HG02763 (cell line): ENCODE data around the gene NUCB1.
"Not testable (repeated sequence)": the region's sequence is repeated elsewhere in the genome, so short reads cannot be mapped to it uniquely, and the experiment has no call there.

ENCODE experiments used
- ATAC-seq: cut with Tn5 transposase; IDR thresholded peaks from one replicate; pipeline ENCODE4 v1.9.1; 2021; ENCODE audit warnings: mild to moderate bottlenecking, moderate library complexity; ENCODE audit not compliant: unreplicated experiment

Gene NUCB1

DNA sequence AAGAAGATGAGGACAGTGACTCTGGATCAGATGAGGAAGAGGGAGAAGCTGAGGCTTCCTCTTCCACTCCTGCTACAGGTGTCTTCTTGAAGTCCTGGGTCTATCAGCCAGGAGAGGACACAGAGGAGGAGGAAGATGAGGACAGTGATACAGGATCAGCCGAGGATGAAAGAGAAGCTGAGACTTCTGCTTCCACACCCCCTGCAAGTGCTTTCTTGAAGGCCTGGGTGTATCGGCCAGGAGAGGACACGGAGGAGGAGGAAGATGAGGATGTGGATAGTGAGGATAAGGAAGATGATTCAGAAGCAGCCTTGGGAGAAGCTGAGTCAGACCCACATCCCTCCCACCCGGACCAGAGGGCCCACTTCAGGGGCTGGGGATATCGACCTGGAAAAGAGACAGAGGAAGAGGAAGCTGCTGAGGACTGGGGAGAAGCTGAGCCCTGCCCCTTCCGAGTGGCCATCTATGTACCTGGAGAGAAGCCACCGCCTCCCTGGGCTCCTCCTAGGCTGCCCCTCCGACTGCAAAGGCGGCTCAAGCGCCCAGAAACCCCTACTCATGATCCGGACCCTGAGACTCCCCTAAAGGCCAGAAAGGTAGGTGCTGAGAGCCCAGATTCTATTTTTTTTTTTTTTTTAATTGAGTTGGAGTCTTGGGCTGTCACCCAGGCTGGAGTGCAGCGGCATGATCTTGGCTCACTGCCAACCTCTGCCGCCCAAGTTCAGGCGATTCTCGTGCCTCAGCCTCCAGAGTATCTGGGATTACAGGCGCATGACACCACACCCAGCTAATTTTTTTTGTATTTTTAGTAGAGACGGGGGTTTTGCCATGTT is 25.6 kb upstream of the NUCB1 start:
- no peak for ATAC-seq

DNA sequence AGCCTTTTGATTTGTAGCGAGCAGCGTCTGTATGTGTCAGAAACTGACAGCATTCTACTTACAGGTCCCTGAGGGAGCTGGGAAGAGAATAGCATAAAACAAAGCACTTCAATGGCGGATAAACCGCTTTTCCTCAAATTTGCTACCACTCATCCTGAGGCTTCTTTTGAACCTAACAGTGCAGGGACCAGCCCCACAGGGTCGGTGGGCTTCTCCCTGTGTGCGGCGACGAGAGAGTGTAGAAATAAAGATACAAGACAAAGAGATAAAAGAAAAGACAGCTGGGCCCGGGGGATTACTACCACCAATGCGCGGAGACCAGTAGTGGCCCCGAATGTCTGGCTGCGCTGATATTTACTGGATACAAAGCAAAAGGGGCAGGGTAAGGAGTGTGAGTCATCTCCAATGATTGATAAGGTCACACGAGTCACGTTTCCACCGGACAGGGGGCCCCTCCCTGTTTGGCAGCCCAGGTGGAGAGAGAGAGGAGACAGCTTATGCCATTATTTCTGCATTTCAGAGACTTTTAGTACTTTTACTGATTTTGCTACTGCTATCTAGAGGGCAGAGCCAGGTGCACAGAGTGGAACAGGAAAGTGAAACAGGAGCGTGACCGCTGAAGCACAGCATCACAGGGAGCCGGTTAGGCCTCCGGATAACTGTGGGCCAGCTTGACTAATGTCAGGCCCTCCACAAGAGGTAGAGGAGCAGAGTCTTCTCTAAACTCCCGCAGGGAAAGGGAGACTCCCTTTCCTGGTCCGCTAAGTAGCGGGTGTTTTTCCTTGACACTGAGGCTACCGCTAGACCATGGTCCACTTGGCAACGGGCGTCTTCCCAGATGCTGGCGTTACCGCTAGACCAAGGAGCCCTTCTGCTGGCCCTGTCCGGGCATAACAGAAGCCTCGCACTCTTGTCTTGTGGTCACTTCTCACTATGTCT is 23.8 kb upstream of the NUCB1 start:
- not testable (repeated sequence) for ATAC-seq

DNA sequence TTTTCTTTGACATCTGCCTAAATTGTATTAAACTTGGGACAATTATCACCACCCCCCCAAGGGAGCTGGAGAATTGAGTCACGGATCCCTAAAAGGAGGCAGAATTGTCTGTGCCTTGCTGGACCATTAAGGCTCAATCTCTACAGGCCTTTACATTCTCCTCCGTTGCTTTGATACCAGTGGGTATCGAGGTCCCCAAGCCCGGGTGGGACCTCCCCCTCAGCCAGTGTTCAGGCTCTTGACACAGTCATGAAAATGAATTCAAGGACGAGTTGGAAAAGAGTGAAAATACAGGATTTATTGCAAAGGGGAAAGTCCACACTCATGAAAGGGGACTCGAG is 22.3 kb upstream of the NUCB1 start:
- no peak for ATAC-seq

DNA sequence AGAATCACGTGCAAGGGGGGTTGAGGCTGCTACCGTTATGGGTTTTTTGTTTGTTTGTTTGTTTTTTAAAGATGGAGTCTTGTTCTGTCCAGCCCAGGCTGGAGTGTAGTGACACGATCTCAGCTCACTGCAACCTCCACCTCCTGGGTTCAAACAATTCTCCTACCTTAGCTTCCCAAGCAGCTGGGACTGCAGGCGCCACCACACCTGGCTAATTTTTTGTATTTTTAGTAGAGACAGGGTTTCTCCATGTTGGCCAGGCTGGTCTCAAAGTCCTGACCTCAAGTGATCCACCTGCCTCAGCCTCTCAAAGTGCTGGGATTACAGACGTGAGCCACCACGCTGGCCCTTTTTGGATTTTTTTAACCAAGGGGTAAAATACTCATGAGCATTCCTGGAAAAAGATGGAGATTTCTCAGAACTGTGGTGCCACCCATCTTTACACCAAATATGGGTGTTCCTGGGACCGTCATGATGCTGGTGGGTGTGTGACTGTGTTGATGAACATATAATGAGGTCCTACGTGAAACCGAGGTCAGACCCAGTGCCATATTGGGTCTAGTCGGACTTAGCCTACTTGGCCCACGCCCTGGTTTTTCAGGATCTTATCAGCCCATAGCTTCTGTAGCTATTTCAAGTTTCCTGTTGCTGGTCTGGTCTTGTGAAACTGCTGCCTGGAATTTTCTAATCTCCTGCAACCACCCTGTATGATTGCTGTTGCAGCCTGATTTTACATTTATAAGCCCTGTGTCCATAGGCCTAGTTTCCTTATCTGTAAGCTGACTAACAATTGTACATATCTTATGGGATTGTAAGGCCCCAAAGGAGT is 21.7 kb upstream of the NUCB1 start:
- ATAC-seq: no peak

DNA sequence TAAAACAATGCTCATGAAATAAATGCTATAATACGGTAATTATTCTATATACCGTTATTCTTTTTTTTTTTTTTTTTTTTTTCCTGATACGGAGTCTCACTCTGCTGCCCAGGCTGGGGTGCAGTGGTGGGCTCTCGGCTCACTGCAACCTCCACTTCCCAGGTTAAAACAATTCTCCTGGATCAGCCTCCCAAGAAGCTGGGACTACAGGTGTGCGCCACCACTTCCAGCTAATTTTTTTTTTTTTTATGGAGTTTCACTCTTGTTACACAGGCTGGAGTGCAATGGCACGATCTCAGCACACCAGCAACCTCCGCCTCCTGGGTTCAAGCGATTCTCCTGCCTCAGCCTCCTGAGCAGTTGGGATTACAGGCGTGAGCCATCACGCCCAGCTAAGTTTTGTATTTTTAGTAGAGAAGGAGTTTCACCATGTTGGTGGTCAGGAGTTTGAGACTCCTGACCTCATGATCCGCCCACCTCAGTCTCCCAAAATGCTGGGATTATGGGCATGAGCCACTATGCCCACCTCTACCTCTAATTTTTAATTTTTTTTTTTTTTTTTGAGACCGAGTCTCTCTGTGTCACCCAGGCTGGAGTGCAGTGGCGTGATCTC is 21.0 kb upstream of the NUCB1 start:
- ATAC-seq: no peak

DNA sequence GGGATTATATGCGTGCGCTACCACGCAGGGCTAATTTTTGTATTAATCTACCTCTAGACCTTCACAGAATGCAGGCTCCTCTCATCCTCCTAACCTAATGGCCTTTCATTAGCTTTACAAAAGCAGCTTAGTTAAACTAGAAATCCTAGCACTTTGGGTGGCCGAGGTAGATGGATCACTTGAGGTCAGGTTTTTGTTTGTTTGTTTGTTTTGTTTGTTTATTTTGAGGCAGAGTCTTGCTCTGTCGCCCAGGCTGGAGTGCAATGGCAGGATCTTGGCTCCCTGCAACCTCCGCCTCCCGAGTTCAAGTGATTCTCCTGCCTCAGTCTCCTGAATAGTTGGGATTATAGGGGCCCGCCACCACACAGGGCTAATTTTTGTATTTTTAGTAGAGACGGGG is 20.4 kb upstream of the NUCB1 start:
- not testable (repeated sequence) for ATAC-seq

DNA sequence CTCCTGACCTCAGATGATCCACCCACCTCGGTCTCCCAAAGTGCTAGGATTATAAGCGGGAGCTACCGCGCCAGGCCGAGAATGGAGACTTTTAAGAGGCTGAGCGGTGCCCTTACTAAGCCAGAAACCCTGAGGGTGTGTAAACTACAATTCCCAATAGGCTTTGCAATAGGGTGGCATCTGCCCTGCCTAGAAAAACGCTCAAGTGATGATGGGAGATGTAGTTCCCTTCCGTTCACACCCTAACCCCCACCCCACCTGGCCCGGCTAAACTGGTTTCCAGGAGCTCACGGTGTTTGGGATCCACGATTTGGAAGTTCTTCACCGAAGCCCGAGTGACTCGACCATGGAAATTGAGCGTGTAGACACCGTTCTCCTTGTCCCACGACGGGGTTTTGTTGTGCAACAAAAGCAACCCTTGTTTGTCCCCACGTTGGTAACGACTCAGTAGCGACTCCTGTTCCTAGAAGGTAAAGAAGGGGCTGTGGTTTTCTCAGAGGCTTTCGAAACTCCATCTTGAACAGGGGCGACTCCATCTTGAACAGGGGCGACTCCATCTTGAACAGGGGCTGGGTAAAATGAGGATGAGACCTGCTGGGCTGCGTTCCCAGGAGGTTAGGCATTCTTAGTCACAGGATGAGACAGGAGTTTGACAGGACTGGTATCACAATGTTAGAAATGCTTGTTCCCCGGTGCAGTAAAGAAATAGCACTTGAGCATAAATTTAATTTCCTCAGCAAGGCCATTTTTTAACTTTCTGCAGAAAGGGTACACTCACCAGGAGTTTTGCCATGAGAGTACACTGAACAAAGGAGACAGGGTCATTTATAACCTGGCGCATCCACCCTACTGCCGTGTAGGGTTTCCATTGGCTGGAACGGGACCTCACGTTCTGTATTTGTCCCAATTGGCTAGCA is 18.1 kb upstream of the NUCB1 start:
- no peak for ATAC-seq

DNA sequence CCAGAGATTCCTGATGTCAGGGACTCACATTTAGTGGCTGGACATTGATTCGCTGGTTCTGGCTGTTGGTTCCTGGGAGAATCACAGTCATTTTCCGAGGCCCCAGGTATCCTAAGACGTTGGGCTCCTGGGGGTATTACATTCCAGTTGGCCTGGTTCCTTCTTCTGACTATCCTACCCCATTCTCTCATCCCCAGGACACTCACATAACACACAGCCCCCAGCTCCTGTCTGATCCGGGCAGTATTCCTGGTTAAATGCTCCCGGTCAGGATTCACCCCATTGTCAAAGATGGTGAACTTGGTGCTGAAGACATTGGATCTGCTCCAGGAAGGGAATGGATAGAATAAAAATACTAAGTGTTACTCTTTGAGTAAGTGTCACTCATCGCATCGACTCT is 16.4 kb upstream of the NUCB1 start:
- no peak for ATAC-seq

DNA sequence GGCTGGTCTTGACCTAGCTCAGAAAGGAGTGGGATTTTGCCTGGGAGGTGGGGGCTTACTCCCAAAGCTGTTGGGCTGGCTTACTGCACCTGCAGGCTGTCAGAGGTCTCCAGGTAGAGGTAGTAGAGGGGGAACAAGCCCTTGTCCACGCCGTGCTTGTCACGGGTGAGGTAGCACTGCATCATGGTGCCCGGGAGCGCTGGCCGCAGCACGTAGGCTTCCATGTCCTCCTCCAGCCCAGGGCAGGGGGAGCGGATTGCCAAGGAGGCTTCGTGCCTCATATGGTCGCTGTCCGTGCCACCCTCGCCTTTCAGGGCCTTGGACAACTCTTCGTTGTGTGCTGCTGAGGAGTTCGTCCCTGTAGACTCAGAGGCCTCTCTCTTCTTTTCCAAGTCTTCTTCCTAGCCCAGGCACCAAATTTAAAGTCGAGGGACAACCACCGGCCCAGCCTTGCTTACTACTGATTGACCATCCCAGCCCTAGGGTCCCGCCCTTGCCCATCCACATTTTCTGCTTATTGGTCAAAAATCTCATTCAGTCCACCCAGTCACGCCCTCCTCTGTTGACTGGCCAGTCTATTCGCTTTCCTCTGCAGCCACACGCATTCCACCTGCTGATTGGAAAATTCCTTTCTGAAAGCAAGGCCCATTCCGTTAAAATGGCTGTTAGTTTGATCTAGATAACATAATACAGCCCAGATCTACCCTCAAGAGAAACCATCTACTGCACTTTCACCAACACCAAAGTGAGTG is 12.1 kb upstream of the NUCB1 start:
- ATAC-seq: no peak

DNA sequence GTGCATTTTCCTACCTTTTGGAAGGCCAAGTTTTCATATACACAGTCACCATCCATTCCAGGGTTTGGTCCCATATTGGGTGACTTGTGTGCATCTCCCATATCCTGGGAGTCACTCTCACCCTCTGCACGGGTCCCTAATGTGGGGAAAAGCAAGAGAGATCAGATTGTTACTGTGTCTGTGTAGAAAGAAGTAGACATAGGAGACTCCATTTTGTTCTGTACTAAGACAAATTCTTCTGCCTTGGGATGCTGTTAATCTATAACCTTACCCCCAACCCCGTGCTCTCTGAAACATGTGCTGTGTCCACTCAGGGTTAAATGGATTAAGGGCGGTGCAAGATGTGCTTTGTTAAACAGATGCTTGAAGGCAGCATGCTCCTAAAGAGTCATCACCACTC is 10.6 kb upstream of the NUCB1 start:
- not testable (repeated sequence) for ATAC-seq

DNA sequence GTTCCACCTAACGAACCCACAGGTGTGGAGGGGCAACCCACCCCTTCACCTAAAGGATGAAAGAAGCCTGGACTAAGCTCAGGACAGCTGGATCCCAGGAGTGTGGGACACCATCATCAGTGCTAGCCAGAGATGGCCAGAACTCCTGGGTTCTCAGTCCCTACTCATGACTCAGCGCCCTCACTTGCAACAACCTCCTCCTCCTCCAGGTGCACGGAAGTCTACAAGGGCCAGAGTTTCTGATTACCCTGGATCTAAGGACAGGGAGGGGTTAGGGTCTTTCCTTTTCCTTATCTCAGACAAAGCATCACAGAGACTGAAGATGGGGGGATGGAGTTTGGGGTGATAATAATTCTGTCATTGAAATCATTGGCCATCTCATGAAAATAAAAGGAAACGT is 9.6 kb upstream of the NUCB1 start:
- ATAC-seq: no peak

DNA sequence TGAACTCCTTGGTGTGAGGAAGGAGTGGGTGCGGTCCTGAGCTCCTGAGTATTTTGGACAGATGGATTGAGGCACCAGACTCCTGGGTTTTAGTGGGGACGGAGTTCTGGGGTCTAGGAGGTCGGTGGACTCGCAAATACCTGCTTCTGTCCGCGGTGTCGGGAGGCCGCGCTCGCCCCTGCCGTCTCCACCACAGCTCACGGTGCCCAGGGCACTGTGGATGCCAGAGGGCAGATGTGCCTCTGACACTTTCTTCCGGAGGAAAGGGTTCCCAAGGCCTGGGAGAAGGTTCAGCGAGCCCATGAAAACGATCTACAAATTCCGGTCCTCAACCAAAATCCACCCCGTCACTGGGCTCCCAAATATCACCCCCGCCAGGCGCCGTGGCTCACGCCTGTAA is 4.9 kb upstream of the NUCB1 start:
- ATAC-seq: no peak

DNA sequence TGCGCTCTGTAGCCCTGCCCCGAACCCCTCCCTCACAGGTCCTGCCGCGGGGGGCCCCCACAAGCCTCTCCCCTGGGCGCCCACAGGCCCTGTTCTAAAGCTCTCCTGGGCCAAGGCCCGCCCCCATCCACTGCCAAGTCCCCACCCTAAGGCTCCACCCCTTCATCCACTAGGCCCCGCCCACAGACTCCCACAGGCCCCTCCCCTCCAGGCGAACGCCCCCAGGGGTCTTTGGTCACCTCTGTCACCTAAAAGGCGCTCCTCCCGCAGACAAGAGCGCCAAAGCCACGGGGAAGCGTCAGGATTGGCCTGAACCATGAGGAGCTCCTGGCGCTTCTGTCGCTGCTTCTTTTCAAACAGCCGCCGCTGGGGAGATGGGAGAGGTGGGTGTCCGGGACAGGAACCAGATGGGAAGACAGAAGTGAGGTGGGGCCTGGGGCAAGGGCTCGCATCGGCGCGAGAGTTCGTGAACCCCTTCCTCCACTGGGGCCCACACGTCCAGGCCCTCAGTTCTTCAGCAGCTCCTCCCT is 3.9 kb upstream of the NUCB1 start:
- ATAC-seq: no peak

DNA sequence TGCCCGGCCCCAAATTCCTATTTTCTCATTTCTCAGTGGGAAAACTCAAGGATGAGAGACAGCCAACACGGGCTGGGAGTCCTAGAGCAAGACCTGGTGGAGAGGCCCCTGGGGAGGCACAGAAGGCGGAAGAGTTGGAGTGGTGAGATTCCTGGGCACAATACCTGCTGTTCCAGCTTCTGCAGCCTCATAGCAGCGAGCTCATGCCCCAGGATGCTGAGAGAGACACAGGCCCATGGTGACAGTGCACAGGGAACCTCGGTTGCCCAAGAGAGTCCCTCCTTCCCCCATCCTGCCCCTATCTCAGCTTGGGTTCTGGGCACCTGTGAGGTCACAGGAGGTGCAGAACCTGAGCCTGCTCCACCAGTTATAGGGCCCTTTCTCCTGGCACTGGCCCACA is 2.9 kb upstream of the NUCB1 start:
- no peak for ATAC-seq

DNA sequence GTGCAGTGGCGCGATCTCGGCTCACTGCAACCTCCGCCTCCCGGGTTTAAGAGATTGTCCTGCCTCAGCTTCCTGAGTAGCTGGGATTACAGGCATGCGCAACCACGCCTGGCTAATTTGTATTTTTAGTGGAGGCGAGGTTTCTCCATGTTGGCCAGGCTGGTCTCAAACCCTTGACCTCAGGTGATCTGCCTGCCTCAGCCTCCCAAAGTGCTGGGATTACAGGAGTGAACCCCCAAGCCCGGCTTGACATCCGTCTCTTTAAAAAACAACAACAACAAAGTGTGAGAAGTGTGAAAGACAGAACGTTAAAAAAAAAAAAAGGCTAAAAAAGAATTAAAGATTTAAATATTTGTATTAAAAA is 744 bp upstream of the NUCB1 start:
- not testable (repeated sequence) for ATAC-seq

DNA sequence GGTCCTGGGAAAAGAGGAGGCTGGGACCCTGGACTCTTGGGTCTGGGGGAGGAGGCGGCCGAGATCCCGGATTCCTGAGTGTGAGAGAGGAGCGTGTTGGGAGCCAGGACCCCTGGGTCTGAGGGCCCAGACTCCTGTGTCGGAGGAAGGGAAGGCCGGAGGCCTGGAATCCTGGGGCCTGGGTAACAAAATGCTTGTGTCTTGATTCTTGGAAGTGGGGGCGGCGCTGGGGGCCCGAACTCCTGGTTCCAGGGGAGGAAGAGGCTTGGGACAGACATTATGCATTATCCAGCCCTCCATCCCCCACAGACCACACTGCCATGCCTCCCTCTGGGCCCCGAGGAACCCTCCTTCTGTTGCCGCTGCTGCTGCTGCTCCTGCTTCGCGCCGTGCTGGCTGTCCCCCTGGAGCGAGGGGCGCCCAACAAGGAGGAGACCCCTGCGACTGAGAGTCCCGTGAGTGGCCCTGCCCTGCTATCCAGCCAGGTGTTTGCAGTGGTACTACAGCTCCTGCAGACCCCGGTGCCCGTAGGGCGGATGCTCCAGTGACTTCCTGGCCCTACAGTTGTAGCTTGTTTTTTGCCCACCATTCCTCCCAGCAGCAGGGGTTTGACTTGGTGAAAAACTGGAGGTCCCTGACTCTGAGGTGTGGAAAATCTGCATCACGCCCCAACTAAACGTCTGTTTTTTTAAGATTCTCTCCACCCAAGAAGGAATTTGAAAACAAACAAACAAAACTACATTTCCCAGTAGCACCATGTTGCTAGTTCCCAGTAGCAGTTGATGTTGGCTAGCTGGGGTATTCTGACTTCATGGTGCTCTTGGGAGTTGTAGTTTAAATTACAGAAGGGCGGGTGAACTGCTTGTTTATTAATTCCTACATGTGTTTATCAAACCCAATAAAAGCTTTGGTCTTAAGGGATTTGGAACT is 630 bp downstream of the NUCB1 start:
- ATAC-seq: no peak

DNA sequence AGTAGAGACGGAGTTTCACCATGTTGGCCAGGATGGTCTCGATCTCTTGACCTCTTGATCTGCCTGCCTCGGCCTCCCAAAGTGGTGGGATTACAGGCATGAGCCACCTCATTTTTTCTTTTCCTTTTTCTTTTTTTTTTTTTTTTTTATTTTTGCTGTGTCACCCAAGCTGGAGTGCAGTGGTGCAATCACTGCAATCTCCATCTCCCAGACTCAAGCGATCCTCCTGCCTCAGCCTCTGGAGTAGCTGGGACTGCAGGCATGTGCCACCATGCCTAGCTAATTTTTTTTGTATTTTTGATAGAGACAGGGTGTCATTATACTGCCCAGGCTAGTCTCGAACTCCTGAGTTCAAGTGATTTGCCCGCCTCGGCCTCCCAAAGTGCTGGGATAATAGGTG is 2.2 kb downstream of the NUCB1 start:
- ATAC-seq: not testable (repeated sequence)

DNA sequence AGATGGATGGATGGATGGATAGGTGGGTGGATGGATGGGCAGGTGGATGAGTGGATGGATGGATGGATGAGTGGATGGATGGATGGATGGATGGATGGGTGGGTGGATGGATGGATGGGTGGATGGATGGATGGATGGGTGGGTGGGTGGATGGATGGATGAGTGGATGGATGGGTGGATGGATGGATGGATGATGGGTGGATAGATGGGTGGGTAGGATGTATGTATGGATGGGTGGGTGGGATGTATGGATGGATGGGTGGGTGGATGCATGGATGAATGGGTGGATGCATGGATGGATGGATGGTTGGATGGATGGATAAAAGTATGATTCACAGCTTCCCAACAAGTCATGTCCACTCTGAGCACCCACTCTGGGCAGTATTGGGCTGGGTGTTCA is 3.7 kb downstream of the NUCB1 start:
- ATAC-seq: not testable (repeated sequence)
